Activated CD8-positive, alpha-beta T cell treated with anti-CD3 and anti-CD28 coated beads for 36 hours (primary cell): ENCODE results near the gene SGTA. TPM values are rescaled to one million over a fixed set of nuclear protein-coding genes. Genes with fewer than 3 reads are reported as not detected.
A peak's percentile ranks its signal among the peaks of the same experiment; 100 is the strongest.

Experiments used
- ATAC-seq: fragments of 200-7000 bp; cut with Tn5 transposase; one replicate; pipeline ENCODE4 v1.10.0; 2021; ENCODE audit warnings: mild to moderate bottlenecking, moderate library complexity
- CTCF ChIA-PET: fragments of 350-600 bp; sonication (Branson Sonifier 250); formaldehyde crosslinking; loops from one replicate; lab custom pipeline; 2021; ENCODE audit warnings: antibody characterized with exemption; lab: Charles Lee
- POLR2A ChIA-PET: fragments of 350-600 bp; sonication (Branson Sonifier 250); formaldehyde crosslinking; loops from one replicate; lab custom pipeline; 2021; ENCODE audit warnings: antibody characterized with exemption; lab: Charles Lee
- DNase-seq: peaks from one replicate; pipeline ENCODE4 v3.0.0-alpha.2; 2020
- H3K27ac Mint-ChIP-seq: one replicate; pipeline ENCODE4 v1.8.0; 2021; ENCODE audit warnings: mild to moderate bottlenecking, mixed read lengths
- H3K27me3 Mint-ChIP-seq: one replicate; pipeline ENCODE4 v1.8.0; 2021; ENCODE audit warnings: mixed read lengths
- H3K36me3 Mint-ChIP-seq: one replicate; pipeline ENCODE4 v1.8.0; 2021; ENCODE audit warnings: low read depth, mixed read lengths
- H3K4me1 Mint-ChIP-seq: one replicate; pipeline ENCODE4 v1.8.0; 2021; ENCODE audit warnings: low read depth, mixed read lengths
- H3K4me3 Mint-ChIP-seq: one replicate; pipeline ENCODE4 v1.8.0; 2021; ENCODE audit warnings: mild to moderate bottlenecking, moderate library complexity, mixed read lengths
- H3K9me3 Mint-ChIP-seq: one replicate; pipeline ENCODE4 v1.8.0; 2021; ENCODE audit warnings: mixed read lengths
- intact Hi-C: fragments of 100-400 bp; cut with micrococcal nuclease; formaldehyde crosslinking; loops from one replicate; pipeline ENCODE4 v1.10.0; 2022
- total RNA-seq, 2 experiments: library from RNA; stranded (reverse); gene quantifications; one replicate each; pipeline ENCODE4 v1.2.3, GENCODE V29; 2021
- TF ChIP-seq, protein P1 (sequence below): fragments of 200-600 bp; IDR thresholded peaks from one replicate; pipeline ENCODE4 v1.8.0; 2022; ENCODE audit warnings: antibody characterized with exemption, mild to moderate bottlenecking

The SGTA gene
- total RNA-seq, 2 experiments from 2014 or later = 53.4 to 60.8 TPM

DNA sequence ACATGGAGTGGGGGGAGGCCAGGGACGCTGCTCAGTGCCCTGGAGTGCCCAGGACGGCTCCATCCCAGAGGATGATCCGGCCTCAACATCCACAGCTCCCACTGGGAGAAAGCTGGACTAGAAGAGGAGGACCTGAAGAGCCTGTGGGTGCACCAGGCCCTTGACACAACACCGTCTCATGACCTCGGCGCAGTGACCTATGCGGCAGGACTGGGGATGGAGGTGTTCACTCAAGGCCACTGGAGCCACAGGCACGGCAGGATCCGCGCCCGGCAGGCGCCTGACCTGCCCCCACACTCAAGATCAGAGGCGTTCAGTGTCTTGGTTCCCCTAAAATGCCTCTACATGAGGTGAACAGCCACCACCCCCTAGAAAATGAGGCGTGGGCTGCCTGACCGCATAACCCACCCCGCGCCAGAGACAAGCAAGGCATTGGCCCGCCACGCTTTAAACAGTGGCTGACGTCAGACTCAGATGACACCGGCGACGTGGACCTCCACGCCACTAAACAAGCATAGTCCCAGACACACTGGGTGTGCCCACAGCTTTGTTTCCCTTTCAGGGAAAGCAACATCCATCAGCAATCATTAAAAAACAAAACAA lies 8.0 kb downstream of the SGTA start:
- Mint-ChIP-seq H3K4me1 (peaks cover 35% of the 10 kb centered on the region), H3K27ac (peak overlapping the region; percentile 93), H3K9me3 (no peaks in the 10 kb centered on the region), H3K27me3 (no peaks in the 10 kb centered on the region), H3K4me3 (peak overlapping the region; percentile 52), H3K36me3 (peaks cover 15% of the 10 kb centered on the region)
- DNase-seq = no peak
- POLR2A ChIA-PET = interaction anchor here (0.8 kb wide), 1 partner anchor 348 kb away, joined by 3 read pairs; the partner anchor contains the start of gene TIMM13
- intact Hi-C loops = no loop called here
- CTCF ChIA-PET = interaction anchor here (1.0 to 2.1 kb wide), 4 partner anchors 26 to 163 kb away, joined by 3 to 16 read pairs (median 5); no protein-coding TSS in a partner anchor
- TF ChIP-seq, protein P1, sequence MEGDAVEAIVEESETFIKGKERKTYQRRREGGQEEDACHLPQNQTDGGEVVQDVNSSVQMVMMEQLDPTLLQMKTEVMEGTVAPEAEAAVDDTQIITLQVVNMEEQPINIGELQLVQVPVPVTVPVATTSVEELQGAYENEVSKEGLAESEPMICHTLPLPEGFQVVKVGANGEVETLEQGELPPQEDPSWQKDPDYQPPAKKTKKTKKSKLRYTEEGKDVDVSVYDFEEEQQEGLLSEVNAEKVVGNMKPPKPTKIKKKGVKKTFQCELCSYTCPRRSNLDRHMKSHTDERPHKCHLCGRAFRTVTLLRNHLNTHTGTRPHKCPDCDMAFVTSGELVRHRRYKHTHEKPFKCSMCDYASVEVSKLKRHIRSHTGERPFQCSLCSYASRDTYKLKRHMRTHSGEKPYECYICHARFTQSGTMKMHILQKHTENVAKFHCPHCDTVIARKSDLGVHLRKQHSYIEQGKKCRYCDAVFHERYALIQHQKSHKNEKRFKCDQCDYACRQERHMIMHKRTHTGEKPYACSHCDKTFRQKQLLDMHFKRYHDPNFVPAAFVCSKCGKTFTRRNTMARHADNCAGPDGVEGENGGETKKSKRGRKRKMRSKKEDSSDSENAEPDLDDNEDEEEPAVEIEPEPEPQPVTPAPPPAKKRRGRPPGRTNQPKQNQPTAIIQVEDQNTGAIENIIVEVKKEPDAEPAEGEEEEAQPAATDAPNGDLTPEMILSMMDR = no peak
- ATAC-seq = no peak

DNA sequence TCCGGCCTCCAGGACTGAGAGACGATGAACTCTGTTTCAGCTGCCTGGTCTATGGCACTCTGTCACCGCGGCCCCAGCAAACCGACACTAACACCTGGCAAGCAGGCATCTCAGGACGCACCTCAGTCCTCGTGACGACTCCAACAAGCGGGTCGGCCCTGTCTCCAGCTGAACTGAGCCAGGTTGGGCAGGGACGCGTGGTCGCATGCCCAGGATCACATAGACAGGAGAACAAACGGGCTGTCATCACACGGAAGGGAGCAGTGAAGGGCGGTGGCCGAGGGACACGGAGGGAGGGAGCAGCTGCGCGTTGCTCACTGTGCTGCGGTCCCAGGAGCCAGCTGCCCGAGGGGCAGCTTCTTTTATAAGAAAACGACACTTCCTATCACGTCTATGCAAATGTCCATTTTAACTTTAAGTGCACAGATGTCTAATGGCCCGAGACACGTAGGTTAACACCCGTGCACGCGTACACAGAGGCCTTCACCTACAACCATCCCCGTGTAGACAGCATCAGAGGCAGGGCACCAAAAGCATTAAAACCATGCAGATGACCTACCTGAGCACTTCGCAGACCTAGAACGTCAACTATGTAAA lies 8.9 kb downstream of the SGTA start:
- DNase-seq (no peak), ATAC-seq (no peak)
- Mint-ChIP-seq H3K9me3 (no peaks in the 10 kb centered on the region), H3K4me3 (no peak overlapping the region), H3K27ac (peak overlapping the region; percentile 65), H3K36me3 (peaks cover 14% of the 10 kb centered on the region), H3K27me3 (no peaks in the 10 kb centered on the region), H3K4me1 (peaks cover 33% of the 10 kb centered on the region)
- intact Hi-C loops = no loop called here
- TF ChIP-seq, protein P1 = no peak
- ChIA-PET CTCF (no interaction called here), POLR2A (no interaction called here)

DNA sequence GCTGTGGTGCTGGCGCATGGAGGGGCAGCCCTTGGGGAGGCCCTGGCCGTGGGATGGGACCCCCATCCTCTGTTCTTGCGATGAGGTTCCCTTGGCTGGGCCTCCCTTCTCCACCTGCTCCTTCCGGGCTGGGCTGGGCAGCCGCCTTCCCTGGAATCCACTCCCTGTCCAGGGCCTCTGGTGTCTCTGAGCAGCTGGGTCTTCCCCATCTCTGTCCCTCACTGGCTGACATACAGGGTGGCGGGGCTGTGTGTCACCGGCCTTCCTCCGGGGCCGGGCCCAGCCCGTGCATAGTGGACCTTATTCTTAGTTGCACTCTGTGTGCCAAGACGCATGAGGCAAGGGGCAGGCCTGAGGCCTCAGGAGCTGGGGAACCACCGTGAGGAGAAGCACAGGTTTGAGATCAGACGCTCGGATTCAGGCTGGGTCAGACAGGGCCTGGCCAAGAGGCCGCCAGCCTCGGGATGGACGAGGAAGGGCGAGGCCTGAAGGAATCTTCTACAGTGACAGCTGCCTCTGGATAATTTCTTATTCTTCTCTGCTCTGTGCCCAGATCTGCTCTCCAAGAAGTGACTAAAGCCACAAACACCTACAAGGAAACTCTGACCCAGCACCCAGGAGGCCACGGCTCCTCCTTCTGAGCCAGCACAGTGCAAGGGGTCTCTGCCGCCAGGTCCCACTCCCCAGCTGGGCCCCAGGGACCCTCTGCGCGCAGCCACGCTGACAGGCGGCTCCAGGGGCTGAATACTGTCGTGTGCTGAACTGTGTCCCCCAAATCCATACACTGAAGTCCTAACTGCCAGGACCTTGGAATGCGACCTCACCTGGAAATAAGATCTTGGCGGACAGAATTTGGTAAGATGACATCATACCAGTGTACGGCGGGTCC lies 11.0 kb downstream of the SGTA start:
- ChIA-PET CTCF (no interaction called here), POLR2A (no interaction called here)
- TF ChIP-seq, protein P1 = no peak
- ATAC-seq (no peak), DNase-seq (no peak)
- intact Hi-C loops = no loop called here
- Mint-ChIP-seq H3K36me3 (peaks cover 17% of the 10 kb centered on the region), H3K27ac (no peak overlapping the region), H3K4me3 (no peak overlapping the region), H3K4me1 (peaks cover 33% of the 10 kb centered on the region), H3K9me3 (no peaks in the 10 kb centered on the region), H3K27me3 (no peaks in the 10 kb centered on the region)

DNA sequence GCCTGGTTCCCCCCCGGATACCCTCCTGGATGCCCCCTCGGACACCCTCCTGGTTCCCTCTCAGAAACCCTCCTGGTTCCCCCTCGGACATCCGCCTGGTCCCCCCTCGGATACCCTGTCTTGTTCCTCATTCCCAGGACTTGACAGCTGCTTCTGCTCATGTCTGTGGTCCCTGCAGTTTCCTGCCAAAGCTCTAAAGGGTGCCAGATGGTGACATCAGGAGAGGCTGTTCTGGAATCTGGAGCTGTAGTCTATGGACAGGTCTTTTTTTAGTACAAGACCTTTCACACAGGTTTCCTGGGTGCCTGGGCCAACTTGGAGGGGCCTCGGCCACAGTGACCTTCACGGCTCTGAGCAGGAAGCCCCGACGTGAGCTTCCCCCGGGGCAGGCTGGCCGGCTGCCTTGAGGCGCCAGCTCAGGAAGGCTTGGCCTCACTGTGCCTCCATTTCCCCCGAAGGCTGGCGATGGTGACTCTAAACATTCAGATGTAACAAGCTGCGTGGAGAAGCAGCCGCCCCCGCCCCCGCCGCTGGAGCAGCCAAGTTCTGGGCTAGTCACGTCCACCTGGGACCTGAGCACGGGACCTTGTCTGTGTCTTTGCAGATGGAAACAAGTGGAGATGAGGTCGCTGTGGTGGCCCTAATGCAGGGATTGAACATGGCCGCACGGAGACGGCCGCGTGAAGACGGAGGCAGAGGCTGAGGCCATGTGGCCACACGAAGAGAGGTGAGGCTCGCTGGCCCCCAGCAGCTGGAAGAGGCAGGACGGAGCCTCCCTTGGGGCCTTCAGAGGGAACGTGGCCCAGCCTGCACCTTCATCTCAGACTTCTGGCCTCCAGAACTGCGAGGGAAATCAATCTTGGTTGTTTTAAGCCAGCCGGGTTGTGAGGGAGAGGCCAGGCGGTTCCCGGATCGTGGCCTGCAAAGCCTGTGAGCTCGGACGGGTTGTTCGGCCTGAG lies 12.7 kb downstream of the SGTA start:
- DNase-seq (no peak), ATAC-seq (no peak)
- TF ChIP-seq, protein P1 = no peak
- Mint-ChIP-seq H3K36me3 (peaks cover 9% of the 10 kb centered on the region), H3K4me3 (no peak overlapping the region), H3K4me1 (peaks cover 21% of the 10 kb centered on the region), H3K9me3 (no peaks in the 10 kb centered on the region), H3K27me3 (no peaks in the 10 kb centered on the region), H3K27ac (no peak overlapping the region)
- ChIA-PET CTCF (no interaction called here), POLR2A (no interaction called here)
- intact Hi-C loops = no loop called here
